RWPE1 (cell line): Measurements from ENCODE around the gene SLC8B1.

Experiments
- CTCF ChIA-PET: fragments of 350-600 bp; sonication (Branson Sonifier 250); formaldehyde crosslinking; extraction: SDS; loops from one replicate; lab custom pipeline; 2021; lab: Yijun Ruan, JAX
- POLR2A ChIA-PET: fragments of 400-600 bp; formaldehyde crosslinking; extraction: SDS; loops from one replicate; lab custom pipeline; 2020; ENCODE audit warnings: antibody characterized with exemption; ENCODE audit not compliant: low non-redundant PET; lab: Yijun Ruan, JAX
- DNase-seq: peaks from one replicate; pipeline ENCODE4 v3.0.0; 2012; ENCODE audit warnings: low spot score
- H3K27ac ChIP-seq: fragments of 450-650 bp; 2 replicates; pipeline ENCODE4 v1.5.1; 2017
- CTCF ChIP-seq: fragments of 450-650 bp; conservative IDR thresholded peaks from 2 replicates; pipeline ENCODE4 v1.5.1; 2017; ENCODE audit warnings: low read depth, mild to moderate bottlenecking

SLC8B1 gene

DNA sequence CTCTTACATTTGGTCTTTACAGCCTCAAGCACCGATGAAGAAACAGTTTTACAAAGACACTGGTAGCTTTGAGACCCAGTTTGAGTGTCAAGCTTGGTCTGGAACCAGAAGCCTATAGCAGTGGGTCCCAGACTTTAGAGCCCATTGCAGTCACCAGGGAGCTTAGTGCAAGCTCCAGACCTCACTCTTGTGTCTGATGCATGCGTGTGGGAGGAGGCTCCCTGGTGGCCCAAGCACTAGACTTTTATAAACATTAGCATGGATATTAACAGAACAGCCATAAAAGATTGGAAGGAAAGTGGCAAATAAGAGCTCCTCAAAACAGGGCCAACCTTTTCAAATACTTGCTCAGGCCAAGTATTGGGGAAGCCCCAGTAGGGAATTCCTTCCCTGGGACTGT, 45.5 kb downstream of the SLC8B1 start:
- POLR2A ChIA-PET: no interaction called here
- DNase-seq: no peak
- TF ChIP-seq CTCF: no peak
- CTCF ChIA-PET: no interaction called here
- H3K27ac ChIP-seq: no peak overlapping the region

DNA sequence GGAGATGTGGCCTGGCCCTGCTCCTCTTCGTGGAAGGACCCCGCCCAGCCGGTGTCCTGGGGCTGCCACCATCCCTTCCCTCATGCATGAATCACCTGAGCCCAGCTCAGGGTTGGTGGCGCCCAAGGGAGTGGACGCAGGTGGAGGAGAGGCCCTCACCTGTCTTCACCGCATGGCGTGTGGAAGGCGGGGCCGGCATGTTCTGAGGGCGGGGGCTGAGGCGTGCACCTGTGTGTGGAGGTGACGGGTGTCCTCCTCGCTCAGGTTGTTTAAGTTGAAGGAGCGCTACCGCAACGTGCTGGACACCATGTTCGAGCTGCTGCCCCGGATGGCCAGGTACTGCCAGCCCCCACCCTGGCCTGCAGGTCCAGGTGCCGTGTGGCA, 47.0 kb downstream of the SLC8B1 start:
- H3K27ac ChIP-seq: no peak overlapping the region
- CTCF ChIA-PET: no interaction called here
- POLR2A ChIA-PET: no interaction called here
- no peak for DNase-seq
- TF ChIP-seq CTCF: no peak

- no peak for DNase-seq
- H3K27ac ChIP-seq: no peak overlapping the region
- no peak for TF ChIP-seq CTCF
- ChIA-PET POLR2A (no interaction called here), CTCF (no interaction called here)
Measured at GRCh38 chr12:113287146-113287898, 47.6 kb downstream of the SLC8B1 start.

DNA sequence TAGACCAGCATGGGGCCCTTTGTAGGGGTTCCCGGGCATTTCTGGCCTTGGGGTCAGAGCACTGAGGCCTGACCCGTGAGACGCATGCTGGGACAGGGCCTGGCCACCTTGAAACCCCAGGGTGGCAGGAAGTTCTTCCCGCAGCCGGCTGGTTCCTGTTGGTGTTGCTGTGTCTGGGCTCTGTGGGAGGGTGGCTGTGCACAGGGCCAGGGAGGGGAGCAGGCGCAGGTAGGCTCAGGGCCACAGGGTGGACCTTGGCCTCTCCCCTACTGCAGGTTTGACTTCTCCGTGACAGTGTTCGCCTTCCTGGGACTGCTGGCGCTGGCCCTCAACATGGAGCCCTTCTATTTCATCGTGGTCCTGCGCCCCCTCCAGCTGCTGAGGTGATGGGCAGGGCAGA, 48.2 kb downstream of the SLC8B1 start:
- ChIA-PET CTCF (interaction anchor here (0.6 kb wide), 1 partner anchor 90 kb away, joined by 5 read pairs; no protein-coding TSS in a partner anchor), POLR2A (no interaction called here)
- no peak for DNase-seq
- no peak for TF ChIP-seq CTCF
- no peak overlapping the region for H3K27ac ChIP-seq

- CTCF ChIA-PET: interaction anchor here (0.6 to 0.7 kb wide), 2 partner anchors 9 to 89 kb away, joined by 3 to 5 read pairs; no protein-coding TSS in a partner anchor
- DNase-seq: no peak
- no peak for TF ChIP-seq CTCF
- no peak overlapping the region for H3K27ac ChIP-seq
- POLR2A ChIA-PET: no interaction called here
Measured at GRCh38 chr12:113285679-113286610, 49.0 kb downstream of the SLC8B1 start.

GRCh38 chr12:113284751-113285150, 50.2 kb downstream of the SLC8B1 start:
- DNase-seq: no peak
- ChIA-PET CTCF (no interaction called here), POLR2A (no interaction called here)
- no peak overlapping the region for H3K27ac ChIP-seq
- TF ChIP-seq CTCF: no peak
